ENCODE data around the gene TPD52L1. TPM values are rescaled to one million over a fixed set of nuclear protein-coding genes. Genes with fewer than 3 reads are reported as not detected.

TPD52L1 gene
- total and polyA plus RNA-seq, 10 of the 15 experiments (the other 5 are each of a cell fraction or from before 2014, with no cell fraction given) = 0.03 to 2.6 (median 0.16) TPM; not detected in 3

GRCh38 chr6:125257351-125257750 lies 103.8 kb downstream of the TPD52L1 start:
- CTCF ChIA-PET = no interaction called here
- Histone ChIP-seq H3K4me1 (ENCODE audit: control insufficient read depth, insufficient read depth, low read length) (no peaks in the 10 kb centered on the region), H4K20me1 (ENCODE audit: control insufficient read depth, insufficient read depth) (no peaks in the 10 kb centered on the region), H3K27ac (ENCODE audit: control insufficient read depth, insufficient read depth) (no peak overlapping the region), H2AFZ (ENCODE audit: control insufficient read depth, low read depth, low read length) (no peak overlapping the region), H3K9me3 (replicated peaks; ENCODE audit: control insufficient read depth, insufficient read depth, low read length) (no peaks in the 10 kb centered on the region), H3K27me3 (replicated peaks in 1 of 2; ENCODE audit: control insufficient read depth in 2 of 2, insufficient read depth in 2 of 2, low read length in 1 of 2) (no peaks in the 10 kb centered on the region; a peak in 1 of 4 replicates), H3K36me3 (ENCODE audit: control insufficient read depth in 2 of 2, insufficient read depth in 2 of 2, low read length in 1 of 2) (no peaks in the 10 kb centered on the region), H3K4me2 (ENCODE audit: control insufficient read depth, insufficient read depth) (no peak overlapping the region), H3K79me2 (ENCODE audit: control insufficient read depth, insufficient read depth, low read length) (no peaks in the 10 kb centered on the region), H3K4me3 (no peak overlapping the region), H3K9ac (ENCODE audit: control insufficient read depth, insufficient read depth, low read length) (no peak overlapping the region)
- intact Hi-C loops (cut with micrococcal nuclease; ENCODE audit: unreplicated experiment) (no loop called here), in situ Hi-C loops (cut with MboI) (no loop called here)
- SMC1A ChIA-PET (ENCODE audit: uncharacterized antibody, unreplicated experiment) = no interaction called here
- 95% methylated on average over 3 of the region's 3 CpGs for WGBS (ENCODE audit: insufficient coverage, insufficient replicate concordance, low lambda C conversion rate, missing lambda C conversion rate)
- no peak for ATAC-seq
- RAD21 ChIA-PET (ENCODE audit: unreplicated experiment) = no interaction called here
- FAIRE-seq = no peak
- no peak for DNase-seq (ENCODE audit: low read depth, low spot score)
- POLR2A ChIA-PET = no interaction called here
- TF ChIP-seq ATF7 (IDR thresholded peaks at IDR 0.05; ENCODE audit: low read depth) (no peak), REST (IDR thresholded peaks at IDR 0.05; ENCODE audit: low read depth, low read length) (no peak), YBX1 (IDR thresholded peaks at IDR 0.05) (no peak), BCL3 (IDR thresholded peaks at IDR 0.05; ENCODE audit: borderline replicate concordance, insufficient read depth, low read depth, low read length, poor library complexity, severe bottlenecking) (no peak), DPF2 (IDR thresholded peaks at IDR 0.05) (no peak), NR2F1 (conservative IDR thresholded peaks at IDR 0.05) (no peak), IKZF2 (IDR thresholded peaks at IDR 0.05) (no peak), JUND (IDR thresholded peaks at IDR 0.05; ENCODE audit: low read depth, low read length) (no peak)
- BruUV-seq (replicated peaks) = no TSS peak

Data from GM12878 (cell line).